Measurements from ENCODE around the gene ODAD3. TPM values are rescaled to one million over a fixed set of nuclear protein-coding genes. Genes with fewer than 3 reads are reported as not detected.
"Not testable (repeated sequence)": the region's sequence is repeated elsewhere in the genome, so short reads cannot be mapped to it uniquely, and the experiment has no call there.

The ODAD3 gene
- total RNA-seq, 4 donors from 2014 or later = 0.48 to 4.4 TPM; not detected in 2

- intact Hi-C loops (cut with DNase I; ENCODE audit: low total_unique reads) = no loop called here
- Histone ChIP-seq H3K27me3 (peaks cover 12 to 13% of the 10 kb centered on the region in 2 donors), H3K4me1 (peaks cover 0 to 17% of the 10 kb centered on the region in 2 donors), H3K4me3 (no peak overlapping the region), H3K27ac (no peak overlapping the region), H3K9me3 (no peaks in the 10 kb centered on the region), H3K36me3 (no peaks in the 10 kb centered on the region)
- no peak for DNase-seq
- TF ChIP-seq POLR2A (IDR thresholded peaks at IDR 0.05) = no peak
- TF ChIP-seq, protein P1, sequence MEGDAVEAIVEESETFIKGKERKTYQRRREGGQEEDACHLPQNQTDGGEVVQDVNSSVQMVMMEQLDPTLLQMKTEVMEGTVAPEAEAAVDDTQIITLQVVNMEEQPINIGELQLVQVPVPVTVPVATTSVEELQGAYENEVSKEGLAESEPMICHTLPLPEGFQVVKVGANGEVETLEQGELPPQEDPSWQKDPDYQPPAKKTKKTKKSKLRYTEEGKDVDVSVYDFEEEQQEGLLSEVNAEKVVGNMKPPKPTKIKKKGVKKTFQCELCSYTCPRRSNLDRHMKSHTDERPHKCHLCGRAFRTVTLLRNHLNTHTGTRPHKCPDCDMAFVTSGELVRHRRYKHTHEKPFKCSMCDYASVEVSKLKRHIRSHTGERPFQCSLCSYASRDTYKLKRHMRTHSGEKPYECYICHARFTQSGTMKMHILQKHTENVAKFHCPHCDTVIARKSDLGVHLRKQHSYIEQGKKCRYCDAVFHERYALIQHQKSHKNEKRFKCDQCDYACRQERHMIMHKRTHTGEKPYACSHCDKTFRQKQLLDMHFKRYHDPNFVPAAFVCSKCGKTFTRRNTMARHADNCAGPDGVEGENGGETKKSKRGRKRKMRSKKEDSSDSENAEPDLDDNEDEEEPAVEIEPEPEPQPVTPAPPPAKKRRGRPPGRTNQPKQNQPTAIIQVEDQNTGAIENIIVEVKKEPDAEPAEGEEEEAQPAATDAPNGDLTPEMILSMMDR (IDR thresholded peaks at IDR 0.05) = no peak
Observed at GRCh38 chr19:11416346-11417052, 18.4 kb downstream of the ODAD3 start.

DNA sequence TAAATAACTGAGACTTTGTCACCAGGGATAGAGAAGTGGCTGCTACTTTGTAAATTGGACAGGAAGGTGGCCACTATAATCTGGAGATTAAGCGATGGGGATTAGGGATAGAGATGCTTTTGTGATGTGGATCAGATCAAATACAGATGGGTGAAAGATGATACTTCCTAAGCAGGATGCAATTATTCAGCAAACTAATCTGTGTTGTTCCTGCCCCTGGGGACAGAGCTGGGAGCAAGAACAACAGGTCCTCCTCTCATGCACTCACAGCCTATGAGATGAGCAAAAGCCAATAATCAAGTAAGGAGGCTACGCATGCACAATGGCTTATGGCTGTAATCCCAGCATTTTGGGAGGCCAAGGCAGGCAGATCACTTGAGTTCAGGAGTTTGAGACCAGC is 20.4 kb downstream of the ODAD3 start:
- TF ChIP-seq, protein P1 (IDR thresholded peaks at IDR 0.05) = no peak
- TF ChIP-seq POLR2A (IDR thresholded peaks at IDR 0.05) = no peak

GRCh38 chr19:11410682-11411081 is 24.2 kb downstream of the ODAD3 start:
- Histone ChIP-seq H3K27me3 (no peaks in the 10 kb centered on the region), H3K4me3 (no peak overlapping the region), H3K9me3 (no peaks in the 10 kb centered on the region), H3K36me3 (no peaks in the 10 kb centered on the region), H3K4me1 (peaks cover 0 to 4% of the 10 kb centered on the region in 2 donors), H3K27ac (no peak overlapping the region)
- TF ChIP-seq, protein P1 (IDR thresholded peaks at IDR 0.05) = no peak
- no peak for TF ChIP-seq POLR2A (IDR thresholded peaks at IDR 0.05)
- intact Hi-C loops (cut with DNase I; ENCODE audit: low total_unique reads) = no loop called here
- no peak for DNase-seq

More for the DNA sequence above, 20.4 kb downstream of the ODAD3 start:
- Histone ChIP-seq H3K4me3 (no peak overlapping the region), H3K4me1 (peaks cover 0 to 8% of the 10 kb centered on the region in 2 donors), H3K27ac (no peak overlapping the region), H3K9me3 (no peaks in the 10 kb centered on the region), H3K36me3 (no peaks in the 10 kb centered on the region), H3K27me3 (peaks cover 6% of the 10 kb centered on the region in 2 donors)
- DNase-seq = no peak
- intact Hi-C loops (cut with DNase I; ENCODE audit: low total_unique reads) = no loop called here

GRCh38 chr19:11408591-11408990 is 26.3 kb downstream of the ODAD3 start:
- intact Hi-C loops (cut with DNase I; ENCODE audit: low total_unique reads) = no loop called here
- Histone ChIP-seq H3K4me3 (no peak overlapping the region), H3K27ac (no peak overlapping the region), H3K9me3 (no peaks in the 10 kb centered on the region), H3K27me3 (no peaks in the 10 kb centered on the region), H3K4me1 (peaks cover 0 to 4% of the 10 kb centered on the region in 2 donors), H3K36me3 (no peaks in the 10 kb centered on the region)
- TF ChIP-seq, protein P1 (IDR thresholded peaks at IDR 0.05) = no peak
- no peak for TF ChIP-seq POLR2A (IDR thresholded peaks at IDR 0.05)
- DNase-seq = no peak

GRCh38 chr19:11406703-11407236 is 28.2 kb downstream of the ODAD3 start:
- H3K27ac ChIP-seq; H3K9me3 ChIP-seq; DNase-seq; H3K4me1 ChIP-seq; H3K4me3 ChIP-seq; intact Hi-C loops (cut with DNase I; ENCODE audit: low total_unique reads); H3K27me3 ChIP-seq; H3K36me3 ChIP-seq: not testable (repeated sequence)
